GM19240 (cell line): ENCODE data around the gene IFNA14.
"Not testable (repeated sequence)": the region's sequence is repeated elsewhere in the genome, so short reads cannot be mapped to it uniquely, and the experiment has no call there.

ENCODE experiments used
- DNase-seq: peaks from one replicate; pipeline ENCODE4 v3.0.0; 2011; ENCODE audit warnings: low spot score; ENCODE audit not compliant: insufficient read length

Gene IFNA14

DNA sequence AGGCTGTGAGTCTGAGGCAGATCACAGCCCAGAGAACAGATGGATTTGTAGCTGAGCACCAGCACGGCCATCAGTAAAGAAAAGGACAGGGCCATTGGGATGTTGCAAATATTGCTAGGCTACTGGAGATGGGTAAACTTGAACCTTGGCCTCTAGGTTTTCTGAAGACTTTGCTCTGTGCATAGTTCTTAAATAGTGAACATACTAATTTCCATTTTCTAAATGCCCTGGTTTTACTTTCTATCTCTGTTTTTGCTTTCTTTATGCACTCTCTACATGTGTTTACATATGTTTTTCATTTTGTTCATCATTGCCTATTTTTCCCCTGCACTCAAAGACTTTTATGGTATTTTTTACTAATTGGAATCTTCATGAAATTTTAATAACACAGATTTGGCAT lies 22.6 kb downstream of the IFNA14 start, which contains the start of gene IFNA16:
Gene IFNA16 (minus strand): TSS at position 101 of the 400 bp plus-strand sequence. CDS start 6 bp downstream, at position 95.
- DNase-seq, result not testable (repeated sequence)

DNA sequence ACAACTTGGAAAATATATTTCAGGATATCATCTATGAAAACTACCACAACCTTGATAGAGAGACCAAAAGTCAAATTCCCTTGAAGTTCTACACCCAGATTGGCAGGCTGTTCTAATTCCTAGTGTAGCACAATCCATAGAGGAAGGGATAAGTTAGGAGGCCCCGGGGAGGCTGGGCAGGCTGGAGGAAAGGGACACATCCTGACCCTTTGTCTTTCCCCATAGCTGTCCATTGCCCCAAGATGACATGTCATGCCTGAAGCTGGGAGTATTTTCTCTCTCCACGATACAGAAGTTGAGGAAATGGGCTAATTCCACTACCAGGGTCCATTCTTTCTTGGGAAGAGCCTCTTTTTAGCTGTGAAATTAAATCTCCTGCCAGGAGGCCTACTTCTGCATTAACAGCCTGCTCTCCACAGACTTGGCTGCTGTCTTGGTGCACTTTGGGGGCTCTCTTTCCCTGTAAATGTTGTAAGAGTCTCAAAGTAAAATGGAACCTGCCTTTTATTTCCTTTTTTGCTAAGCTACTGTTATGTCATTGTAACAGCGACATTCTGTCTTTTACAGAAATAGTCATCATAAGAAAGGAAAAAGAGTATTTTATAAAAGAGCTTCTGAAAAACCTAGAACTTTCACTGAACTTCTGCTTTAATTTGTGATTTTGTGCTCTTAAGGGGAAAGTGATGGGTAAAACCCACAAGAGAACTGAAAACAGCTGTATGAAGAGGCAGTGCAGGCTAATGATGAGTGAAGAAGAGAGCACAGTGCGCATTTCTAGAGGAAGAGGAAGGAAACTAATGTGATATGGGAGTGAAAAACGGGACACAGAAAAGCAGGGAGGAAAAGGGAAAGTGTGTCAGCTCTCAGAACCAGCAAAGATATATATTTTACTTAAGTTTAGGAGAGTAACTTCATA lies 26.1 kb downstream of the IFNA14 start:
- not testable (repeated sequence) for DNase-seq

DNA sequence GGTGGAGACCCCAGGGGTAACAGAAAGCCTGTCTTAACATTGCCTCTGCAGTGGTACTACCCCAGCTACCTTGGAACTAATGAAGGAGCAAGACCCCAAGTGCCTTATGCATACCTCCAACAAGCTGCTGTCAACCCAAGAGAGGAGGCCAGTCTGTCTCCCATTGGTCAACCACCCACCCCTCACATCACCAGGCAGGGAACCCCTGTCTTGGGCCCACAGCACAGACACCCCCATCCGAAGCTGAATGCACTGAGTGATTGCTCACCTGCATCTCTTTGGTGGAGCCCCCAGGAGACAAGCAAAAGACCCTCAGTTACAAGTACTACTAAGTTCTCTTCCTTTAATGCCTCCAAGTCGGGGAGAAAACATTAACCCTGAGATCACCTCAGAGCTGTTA lies 27.6 kb downstream of the IFNA14 start:
- DNase-seq, result not testable (repeated sequence)

DNA sequence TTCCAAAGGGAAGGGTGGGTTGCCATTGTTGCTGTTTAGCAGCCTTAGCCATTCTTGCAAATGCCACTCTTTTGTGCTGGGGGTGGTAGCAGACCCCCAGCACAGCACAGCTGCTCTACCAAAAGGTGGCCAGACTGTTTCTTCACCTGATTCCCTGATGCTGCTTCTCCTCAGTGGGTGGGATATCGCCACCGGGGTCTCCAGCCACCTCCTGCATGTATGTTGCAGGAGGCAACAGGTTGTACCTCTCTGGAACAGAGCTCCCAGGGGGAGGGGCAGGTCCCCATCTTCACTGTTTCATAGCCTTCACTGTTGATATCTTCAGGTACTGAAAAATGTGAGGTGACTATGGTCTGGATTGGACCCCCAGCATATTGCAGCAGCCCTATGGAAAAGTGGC lies 29.0 kb downstream of the IFNA14 start:
- DNase-seq, result not testable (repeated sequence)

DNA sequence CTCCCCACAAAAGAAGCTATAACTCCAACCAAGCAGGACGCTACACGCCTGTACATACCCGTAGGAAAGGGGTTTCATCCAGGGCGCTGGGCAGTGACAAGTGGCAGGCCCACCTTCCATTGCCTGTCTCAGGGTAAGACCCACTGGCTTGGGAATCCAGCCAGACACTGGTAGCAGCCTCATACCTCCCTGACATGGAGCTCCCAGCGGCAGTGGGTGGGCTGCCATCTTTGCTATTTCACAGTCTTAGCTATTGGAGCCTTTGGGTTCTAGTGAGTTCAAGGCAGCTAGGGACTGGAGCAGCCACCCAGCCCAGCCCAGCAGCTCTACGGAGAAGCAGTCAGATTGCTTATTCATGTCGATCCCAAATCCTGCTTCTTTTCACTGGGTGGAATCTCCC lies 29.5 kb downstream of the IFNA14 start:
- DNase-seq, result no peak

DNA sequence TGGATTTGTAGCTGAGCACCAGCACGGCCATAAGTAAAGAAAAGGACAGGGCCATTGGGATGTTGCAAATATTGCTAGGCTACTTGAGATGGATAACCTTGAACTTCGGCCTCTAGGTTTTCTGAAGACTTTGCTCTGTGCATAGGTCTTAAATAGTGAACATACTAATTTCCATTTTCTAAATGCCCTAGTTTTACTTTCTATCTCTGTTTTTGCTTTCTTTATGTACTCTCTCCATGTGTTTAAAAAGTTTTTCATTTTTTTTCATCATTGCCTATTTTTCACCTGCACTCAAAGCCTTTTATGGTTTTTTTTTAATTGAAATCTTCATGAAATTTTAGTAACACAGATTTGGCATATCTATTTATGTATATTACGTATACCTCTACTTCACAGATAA lies 32.8 kb downstream of the IFNA14 start, which contains the start of gene IFNA10:
Gene IFNA10 (minus strand): TSS at position 101 of the 400 bp plus-strand sequence. CDS start 46 bp downstream, at position 55.
- not testable (repeated sequence) for DNase-seq

DNA sequence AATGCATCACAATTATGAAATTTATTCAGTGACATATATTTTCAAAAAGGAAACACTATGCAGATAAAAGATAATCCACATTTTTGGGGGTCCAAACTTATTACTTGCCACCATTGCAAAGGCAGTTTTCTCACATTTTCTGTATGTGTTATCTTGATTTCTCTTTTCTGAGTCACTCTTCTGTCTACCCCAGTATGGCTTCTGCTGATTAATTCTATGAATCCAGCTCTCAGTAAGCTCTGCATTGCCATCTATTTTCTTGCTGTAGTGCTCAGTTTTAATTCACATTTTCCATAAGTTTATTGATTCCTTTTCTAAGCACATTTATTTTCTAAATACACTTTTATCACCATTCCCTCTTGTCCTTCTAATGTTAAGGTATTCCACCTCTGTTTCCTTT lies 34.6 kb downstream of the IFNA14 start:
- DNase-seq, result no peak

DNA sequence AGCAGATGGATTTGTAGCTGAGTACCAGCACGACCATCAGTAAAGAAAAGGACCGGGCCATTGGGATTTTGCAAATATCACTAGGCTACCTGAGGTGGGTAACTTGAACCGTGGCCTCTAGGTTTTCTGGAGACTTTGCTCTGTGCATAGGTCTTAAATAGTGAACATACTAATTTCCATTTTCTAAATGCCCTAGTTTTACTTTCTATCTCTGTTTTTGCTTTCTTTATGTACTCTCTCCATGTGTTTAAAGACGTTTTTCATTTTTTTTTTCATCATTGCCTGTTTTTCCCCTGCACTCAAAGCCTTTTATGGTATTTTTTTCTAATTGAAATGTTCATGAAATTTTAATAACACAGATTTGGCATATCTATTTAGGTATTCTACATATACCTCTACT lies 37.7 kb downstream of the IFNA14 start, which contains the start of gene IFNA7:
Gene IFNA7 (minus strand): TSS at position 101 of the 400 bp plus-strand sequence. CDS start 40 bp downstream, at position 61.
- not testable (repeated sequence) for DNase-seq

DNA sequence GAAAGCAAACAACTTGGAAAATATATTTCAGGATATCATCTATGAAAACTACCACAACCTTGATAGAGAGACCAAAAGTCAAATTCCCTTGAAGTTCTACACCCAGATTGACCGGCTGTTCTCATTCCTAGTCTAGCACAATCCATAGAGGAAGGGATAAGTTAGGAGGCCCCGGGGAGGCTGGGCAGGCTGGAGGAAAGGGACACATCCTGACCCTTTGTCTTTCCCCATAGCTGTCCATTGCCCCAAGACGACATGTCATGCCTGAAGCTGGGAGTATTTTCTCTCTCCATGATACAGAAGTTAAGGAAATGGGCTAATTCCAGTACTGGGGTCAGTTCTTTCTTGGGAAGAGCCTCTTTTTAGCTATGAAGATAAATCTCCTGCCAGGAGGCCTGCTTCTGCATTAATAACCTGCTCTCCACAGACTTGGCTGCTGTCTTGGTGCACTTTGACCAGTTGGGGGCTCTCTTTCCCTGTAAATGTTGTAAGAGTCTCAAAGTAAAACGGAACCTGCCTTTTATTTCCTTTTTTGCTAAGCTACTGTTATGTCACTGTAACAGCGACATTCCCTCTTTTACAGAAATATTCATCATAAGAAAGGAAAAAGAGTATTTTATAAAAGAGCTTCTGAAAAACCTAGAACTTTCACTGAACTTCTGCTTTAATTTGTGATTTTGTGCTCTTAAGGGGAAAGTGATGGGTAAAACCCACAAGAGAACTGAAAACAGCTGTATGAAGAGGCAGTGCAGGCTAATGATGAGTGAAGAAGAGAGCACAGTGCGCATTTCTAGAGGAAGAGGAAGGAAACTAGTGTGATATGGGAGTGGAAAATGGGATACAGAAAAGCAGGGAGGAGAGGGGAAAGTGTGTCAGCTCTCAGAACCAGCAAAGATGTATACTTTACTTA lies 44.7 kb downstream of the IFNA14 start:
- DNase-seq, result not testable (repeated sequence)
